HL-60 (cell line): ENCODE data around the gene FDPS.

Experiments
- DNase-seq, 2 experiments: peaks; one replicate each; pipeline ENCODE4 v3.0.0-alpha.2; 2010 to 2020; ENCODE audit warnings: low read depth in 1 of 2, low spot score in 1 of 2
- H3K27ac ChIP-seq: fragments of 250-450 bp; sonication (Bioruptor Pico); replicated peaks from 2 replicates; pipeline ENCODE4 v1.5.1; 2020; ENCODE audit warnings: mild to moderate bottlenecking, moderate library complexity
- H3K27me3 ChIP-seq: fragments of 250-450 bp; sonication (Bioruptor Pico); 2 replicates; pipeline ENCODE4 v1.5.1; 2021; ENCODE audit warnings: mild to moderate bottlenecking, moderate library complexity; ENCODE audit not compliant: insufficient read depth, poor library complexity, severe bottlenecking
- H3K4me3 ChIP-seq: replicated peaks from 2 replicates; pipeline ENCODE4 v1.5.1; 2011; ENCODE audit warnings: mild to moderate bottlenecking, control low read depth, low read length; ENCODE audit not compliant: insufficient read depth
- CTCF ChIP-seq: IDR thresholded peaks from one replicate; pipeline ENCODE4 v1.5.1; 2011; ENCODE audit warnings: low read length, control low read depth, inconsistent platforms; ENCODE audit not compliant: insufficient read depth
- GABPA ChIP-seq: IDR thresholded peaks from 2 replicates; pipeline ENCODE4 v1.6.1; 2012; ENCODE audit warnings: low read depth
- POLR2AphosphoS5 ChIP-seq: IDR thresholded peaks from 2 replicates; pipeline ENCODE4 v1.6.1; 2012; ENCODE audit warnings: low read depth
- REST ChIP-seq: IDR thresholded peaks from 2 replicates; pipeline ENCODE4 v1.6.1; 2012; ENCODE audit warnings: low read depth; ENCODE audit not compliant: insufficient replicate concordance
- SPI1 ChIP-seq: IDR thresholded peaks from 2 replicates; pipeline ENCODE4 v1.6.1; 2012; ENCODE audit warnings: low read depth, mild to moderate bottlenecking, borderline replicate concordance

The FDPS gene

DNA sequence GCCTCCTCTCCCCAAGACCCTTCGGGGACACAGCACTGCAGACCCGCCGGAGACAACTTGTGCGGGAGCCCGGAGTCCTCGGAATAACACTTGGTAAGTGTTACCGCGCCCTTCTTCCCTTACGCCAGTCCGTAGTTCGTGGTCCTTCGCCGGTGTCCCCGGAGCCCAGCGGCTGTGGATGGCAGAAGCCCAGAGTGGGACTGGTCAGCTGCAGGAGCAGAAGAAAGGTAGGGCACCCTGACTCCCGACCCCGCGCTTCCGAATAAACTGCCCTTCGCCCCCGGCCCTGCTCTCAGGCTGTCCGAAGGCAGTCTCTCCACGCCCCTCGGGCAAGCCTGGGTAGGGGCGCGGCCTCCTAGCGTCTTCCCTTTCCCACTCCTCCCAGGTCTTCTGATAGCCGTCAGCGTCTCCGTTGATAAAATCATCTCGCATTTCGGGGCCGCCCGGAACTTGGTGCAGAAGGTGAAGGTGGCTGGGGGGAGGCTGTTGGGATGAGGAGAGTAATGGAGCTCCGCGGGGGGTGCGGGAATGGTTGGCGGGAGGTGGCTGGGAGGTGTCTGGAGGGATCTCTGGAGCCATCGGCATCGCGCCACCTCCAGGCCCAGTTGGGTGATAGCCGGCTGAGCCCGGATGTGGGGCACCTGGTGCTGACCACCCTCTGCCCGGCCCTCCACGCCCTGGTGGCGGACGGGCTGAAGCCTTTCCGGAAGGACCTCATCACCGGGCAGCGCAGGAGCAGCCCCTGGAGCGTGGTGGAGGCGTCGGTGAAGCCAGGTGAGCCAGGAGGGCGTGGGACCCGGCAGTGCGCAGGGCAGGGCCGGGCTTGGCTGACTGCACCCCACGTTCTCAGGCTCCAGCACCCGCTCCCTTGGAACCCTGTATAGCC lies 16.3 kb downstream of the FDPS start:
- no peak for TF ChIP-seq SPI1
- TF ChIP-seq CTCF: peak; percentile 22
- TF ChIP-seq POLR2AphosphoS5: no peak
- no peak for TF ChIP-seq REST
- TF ChIP-seq GABPA: no peak
- Histone ChIP-seq H3K27me3 (no peaks in the 10 kb centered on the region), H3K27ac (peak overlapping the region; percentile 87), H3K4me3 (peak overlapping the region; percentile 94)
- DNase-seq: peak in 1 of 2 experiments; percentile 39

- TF ChIP-seq REST (no peak), SPI1 (no peak), CTCF (no peak), GABPA (no peak), POLR2AphosphoS5 (no peak)
- DNase-seq: no peak
- no peak overlapping the region for H3K27ac ChIP-seq
- H3K4me3 ChIP-seq: peak overlapping the region; percentile 94
- no peaks in the 10 kb centered on the region for H3K27me3 ChIP-seq
Measured at GRCh38 chr1:155325603-155325893, 16.9 kb downstream of the FDPS start.

DNA sequence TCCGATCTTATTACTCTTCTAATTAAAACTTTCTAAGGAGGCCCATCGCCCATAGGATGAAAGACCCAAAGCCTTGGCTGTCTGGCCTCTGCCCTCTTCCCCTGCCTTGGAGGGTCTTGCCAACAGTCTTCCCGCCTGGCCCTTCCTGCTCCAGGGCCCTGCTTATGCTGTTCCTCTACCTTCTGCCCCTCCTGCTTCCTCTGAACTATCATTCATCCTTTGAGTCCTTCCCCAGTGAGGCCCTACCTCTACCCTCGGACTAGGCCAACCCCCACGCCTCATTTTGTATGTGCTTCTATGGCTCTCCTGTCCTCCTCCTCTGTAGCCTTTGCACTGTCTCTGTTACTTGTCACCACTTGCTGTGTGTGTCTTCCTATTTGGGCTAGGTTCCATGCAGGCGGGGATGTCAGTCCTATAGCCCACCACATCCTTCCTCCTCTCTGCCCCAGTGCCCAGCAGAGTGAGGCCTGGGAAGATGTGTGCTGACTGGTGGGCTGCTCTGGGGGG lies 17.4 kb downstream of the FDPS start:
- TF ChIP-seq SPI1 (no peak), GABPA (no peak), REST (no peak), CTCF (no peak), POLR2AphosphoS5 (no peak)
- Histone ChIP-seq H3K27ac (no peak overlapping the region), H3K4me3 (no peak overlapping the region), H3K27me3 (no peaks in the 10 kb centered on the region)
- no peak for DNase-seq
